ENCODE measurements around the gene CTXN3. TPM values are rescaled to one million over a fixed set of nuclear protein-coding genes. Genes with fewer than 3 reads are reported as not detected.

Gene CTXN3
- total RNA-seq, 2 donors from 2014 or later = not detected

DNA sequence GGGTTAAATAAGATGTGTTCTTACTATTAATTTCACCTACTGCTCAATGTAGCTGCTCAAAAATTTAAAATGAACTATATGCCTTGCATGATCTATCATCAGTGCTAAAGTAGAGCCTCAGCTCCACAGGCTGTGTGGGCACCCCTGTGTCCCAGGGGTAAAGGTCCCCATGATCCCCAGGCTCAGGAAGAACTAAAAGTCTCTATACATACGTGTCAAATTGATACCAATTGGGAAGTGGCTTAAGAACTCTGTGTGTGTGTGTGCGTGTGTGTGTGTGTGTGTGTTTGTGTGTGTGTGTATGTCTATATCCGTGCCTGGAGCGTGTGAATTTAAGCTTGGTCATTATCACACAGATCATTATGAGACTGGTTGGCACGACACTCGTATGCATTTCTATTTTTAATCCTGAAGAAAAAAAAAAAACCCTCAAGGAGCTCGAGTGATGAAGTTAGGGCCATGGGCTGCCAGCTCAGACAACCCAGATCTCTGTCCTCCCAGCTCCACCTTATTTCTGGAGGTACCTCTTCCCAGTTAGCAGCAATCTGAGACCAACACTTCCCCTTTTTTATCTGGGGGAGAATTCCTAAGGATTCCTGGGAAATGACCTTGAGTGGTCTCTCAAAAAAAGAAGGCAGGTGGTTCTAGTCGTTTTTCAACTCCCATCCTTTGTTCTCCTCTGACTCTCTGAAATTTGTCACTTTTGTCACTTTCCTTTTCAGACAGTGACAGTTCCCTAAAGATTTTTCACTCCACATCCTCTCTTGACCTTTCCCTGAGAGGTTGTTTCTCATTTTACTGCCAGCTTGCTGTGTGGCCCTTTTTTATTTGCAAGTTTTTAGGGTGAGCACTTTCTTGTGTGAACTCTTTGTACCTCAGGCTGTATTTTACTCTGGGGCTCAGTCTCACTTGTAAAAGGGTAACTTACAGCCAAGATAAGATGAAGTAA, 45.7 kb upstream of the CTXN3 start:
- H3K27me3 ChIP-seq = no peaks in the 10 kb centered on the region
- no peak overlapping the region for H3K4me3 ChIP-seq
- TF ChIP-seq, protein P1, sequence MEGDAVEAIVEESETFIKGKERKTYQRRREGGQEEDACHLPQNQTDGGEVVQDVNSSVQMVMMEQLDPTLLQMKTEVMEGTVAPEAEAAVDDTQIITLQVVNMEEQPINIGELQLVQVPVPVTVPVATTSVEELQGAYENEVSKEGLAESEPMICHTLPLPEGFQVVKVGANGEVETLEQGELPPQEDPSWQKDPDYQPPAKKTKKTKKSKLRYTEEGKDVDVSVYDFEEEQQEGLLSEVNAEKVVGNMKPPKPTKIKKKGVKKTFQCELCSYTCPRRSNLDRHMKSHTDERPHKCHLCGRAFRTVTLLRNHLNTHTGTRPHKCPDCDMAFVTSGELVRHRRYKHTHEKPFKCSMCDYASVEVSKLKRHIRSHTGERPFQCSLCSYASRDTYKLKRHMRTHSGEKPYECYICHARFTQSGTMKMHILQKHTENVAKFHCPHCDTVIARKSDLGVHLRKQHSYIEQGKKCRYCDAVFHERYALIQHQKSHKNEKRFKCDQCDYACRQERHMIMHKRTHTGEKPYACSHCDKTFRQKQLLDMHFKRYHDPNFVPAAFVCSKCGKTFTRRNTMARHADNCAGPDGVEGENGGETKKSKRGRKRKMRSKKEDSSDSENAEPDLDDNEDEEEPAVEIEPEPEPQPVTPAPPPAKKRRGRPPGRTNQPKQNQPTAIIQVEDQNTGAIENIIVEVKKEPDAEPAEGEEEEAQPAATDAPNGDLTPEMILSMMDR (IDR thresholded peaks at IDR 0.05) = no peak
- no peaks in the 10 kb centered on the region for H3K4me1 ChIP-seq
- no peaks in the 10 kb centered on the region for H3K36me3 ChIP-seq
- no peak overlapping the region for H3K27ac ChIP-seq
- no peaks in the 10 kb centered on the region for H3K9me3 ChIP-seq
- no peak for DNase-seq (ENCODE audit: low spot score)

DNA sequence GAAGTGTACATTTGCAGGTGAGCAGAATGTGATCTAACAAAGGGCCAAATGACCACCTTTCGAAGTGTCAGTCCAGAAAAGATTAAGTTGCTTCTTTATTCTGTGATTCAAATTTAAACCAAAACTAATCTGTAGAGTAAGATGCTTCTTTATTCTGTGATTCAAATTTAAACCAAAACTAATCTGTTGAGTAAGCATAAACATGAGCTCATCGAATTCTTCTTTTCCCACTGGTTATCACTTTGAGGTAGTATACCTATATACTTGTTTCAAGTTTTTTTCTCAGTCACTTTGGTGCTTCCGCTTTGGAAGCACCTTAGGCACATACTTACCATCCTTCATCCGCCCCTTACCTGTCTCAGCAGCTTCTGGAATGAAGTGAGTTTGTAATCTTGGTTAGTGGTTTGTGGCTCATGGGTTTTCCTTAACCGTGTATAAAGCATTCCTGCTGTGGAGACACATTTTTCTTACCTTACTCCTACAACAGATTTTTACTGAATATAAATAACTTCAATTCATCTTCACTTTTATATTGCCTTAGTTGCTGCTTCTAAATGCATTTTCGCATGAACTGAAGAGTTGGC, 40.7 kb upstream of the CTXN3 start:
- Histone ChIP-seq H3K36me3 (no peaks in the 10 kb centered on the region), H3K4me3 (no peak overlapping the region), H3K27ac (no peak overlapping the region), H3K4me1 (no peaks in the 10 kb centered on the region), H3K27me3 (no peaks in the 10 kb centered on the region), H3K9me3 (no peaks in the 10 kb centered on the region)
- TF ChIP-seq, protein P1 (IDR thresholded peaks at IDR 0.05) = no peak
- no peak for DNase-seq (ENCODE audit: low spot score)

DNA sequence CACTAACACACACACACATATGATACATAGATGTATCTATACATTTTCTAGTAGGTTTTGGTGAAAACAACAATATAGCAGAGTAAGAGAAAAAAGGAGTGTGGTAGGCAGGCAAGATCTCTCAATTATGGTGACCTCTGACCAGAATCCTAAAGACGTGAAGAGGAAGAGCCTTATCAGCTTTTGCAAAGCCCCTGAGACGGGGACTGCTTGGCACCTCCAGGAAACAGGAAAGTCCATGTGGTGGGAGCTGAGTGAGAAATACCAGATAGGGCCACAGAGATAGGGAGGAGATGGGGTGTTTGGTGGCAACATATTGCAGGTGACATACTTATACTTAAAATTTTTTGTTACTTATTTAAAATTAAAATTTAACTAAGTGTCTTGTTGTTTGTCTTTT, 39.9 kb upstream of the CTXN3 start:
- Histone ChIP-seq H3K4me3 (no peak overlapping the region), H3K36me3 (no peaks in the 10 kb centered on the region), H3K9me3 (no peaks in the 10 kb centered on the region), H3K27ac (no peak overlapping the region), H3K4me1 (no peaks in the 10 kb centered on the region), H3K27me3 (no peaks in the 10 kb centered on the region)
- TF ChIP-seq, protein P1 (IDR thresholded peaks at IDR 0.05) = no peak
- DNase-seq (ENCODE audit: low spot score) = no peak

DNA sequence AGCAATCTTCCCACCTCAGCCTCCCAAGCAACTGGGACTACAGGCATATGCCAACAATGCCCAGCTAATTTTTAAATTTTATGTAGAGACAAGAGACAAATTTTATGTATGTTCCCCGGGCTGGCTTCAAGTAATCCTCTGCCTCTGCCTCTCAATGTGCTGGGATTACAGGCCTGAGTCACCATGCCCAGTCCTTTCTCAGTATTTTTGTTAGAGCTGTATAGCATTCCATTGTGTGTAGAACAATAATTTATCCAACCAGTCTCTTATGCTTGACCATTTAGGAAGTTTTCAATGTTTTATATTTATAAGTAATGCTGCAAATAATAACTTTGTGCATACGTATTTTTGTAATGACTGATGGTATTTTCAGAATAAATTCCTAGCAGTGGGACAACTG, 38.9 kb upstream of the CTXN3 start:
- Histone ChIP-seq H3K4me3 (no peak overlapping the region), H3K27ac (no peak overlapping the region), H3K36me3 (no peaks in the 10 kb centered on the region), H3K4me1 (no peaks in the 10 kb centered on the region), H3K9me3 (no peaks in the 10 kb centered on the region), H3K27me3 (no peaks in the 10 kb centered on the region)
- TF ChIP-seq, protein P1 (IDR thresholded peaks at IDR 0.05) = no peak
- no peak for DNase-seq (ENCODE audit: low spot score)

DNA sequence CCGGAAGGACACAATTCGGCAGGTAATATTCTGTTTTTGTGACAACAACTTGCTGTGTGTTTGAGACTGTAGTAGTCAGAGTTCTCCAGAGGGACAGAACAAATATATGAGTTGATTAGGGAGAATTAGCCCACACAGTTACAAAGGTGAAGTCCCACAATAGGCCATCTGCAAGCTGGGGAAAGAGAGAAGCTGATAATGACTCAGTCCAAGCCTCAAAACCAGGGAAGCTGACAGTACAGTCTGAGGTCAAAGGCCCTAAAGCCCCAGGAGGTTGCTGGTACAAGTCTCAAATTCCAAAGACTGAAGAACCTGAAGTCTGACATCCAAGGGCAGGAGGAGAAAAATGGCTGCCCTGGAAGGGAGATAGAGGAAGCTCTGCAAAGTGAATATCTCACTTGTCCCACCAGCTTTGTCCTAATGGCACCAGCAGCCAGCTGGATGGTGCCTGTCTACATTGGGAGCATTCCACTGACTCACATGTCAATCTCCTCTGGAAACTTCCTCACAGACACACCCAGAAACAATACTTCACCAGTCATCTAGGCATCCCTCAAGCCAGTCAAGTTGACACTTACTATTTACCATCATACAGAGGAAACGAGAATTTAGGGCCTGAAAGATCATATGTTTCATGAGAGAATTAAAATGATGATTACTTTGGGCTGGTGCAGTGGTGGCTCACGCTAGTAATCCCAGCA, 36.3 kb upstream of the CTXN3 start:
- Histone ChIP-seq H3K27me3 (no peaks in the 10 kb centered on the region), H3K4me1 (no peaks in the 10 kb centered on the region), H3K4me3 (no peak overlapping the region), H3K27ac (no peak overlapping the region), H3K9me3 (no peaks in the 10 kb centered on the region), H3K36me3 (no peaks in the 10 kb centered on the region)
- TF ChIP-seq, protein P1 (IDR thresholded peaks at IDR 0.05) = no peak
- DNase-seq (ENCODE audit: low spot score) = no peak
